Fibroblast of lung (primary cell): ENCODE measurements around the gene FGGY. TPM values are rescaled to one million over a fixed set of nuclear protein-coding genes. Genes with fewer than 3 reads are reported as not detected.
A peak's percentile ranks its signal among the peaks of the same experiment; 100 is the strongest.

Source experiments
- DNase-seq, 2 donors: peaks; one replicate each; pipeline versions ENCODE4 v3.0.0 to v3.0.0-alpha.2; 2010; ENCODE audit warnings: low read depth in 2 of 2
- H2AFZ ChIP-seq: 2 replicates; pipeline ENCODE4 v1.5.1; 2012; ENCODE audit warnings: low read length, control low read depth, inconsistent platforms
- H3K27ac ChIP-seq: 2 replicates; pipeline ENCODE4 v1.5.1; 2011; ENCODE audit warnings: low read length, control low read depth; ENCODE audit not compliant: insufficient read depth
- H3K27me3 ChIP-seq: 2 replicates; pipeline ENCODE4 v1.5.1; 2011; ENCODE audit warnings: mild to moderate bottlenecking, low read length; ENCODE audit not compliant: control insufficient read depth, insufficient read depth
- H3K36me3 ChIP-seq: 2 replicates; pipeline ENCODE4 v1.5.1; 2011; ENCODE audit warnings: low read length; ENCODE audit not compliant: control insufficient read depth, insufficient read depth
- H3K4me1 ChIP-seq: 2 replicates; pipeline ENCODE4 v1.5.1; 2011; ENCODE audit warnings: low read length; ENCODE audit not compliant: control insufficient read depth, insufficient read depth; ENCODE audit errors: extremely low read depth
- H3K4me2 ChIP-seq: 2 replicates; pipeline ENCODE4 v1.5.1; 2011; ENCODE audit warnings: low read length, control low read depth; ENCODE audit not compliant: insufficient read depth; ENCODE audit errors: extremely low read depth
- H3K4me3 ChIP-seq, 4 experiments: fragments of 200-600 bp in 1 of 4; sonication (generic) in 1 of 4; replicated peaks in 1 of 4; 2 replicates each; pipeline ENCODE4 v1.5.1; 2011 to 2016; ENCODE audit warnings: low read length in 4 of 4, low read depth in 3 of 4, mild to moderate bottlenecking in 3 of 4, control low read depth in 2 of 4, inconsistent platforms in 1 of 4, mixed read lengths in 1 of 4; ENCODE audit not compliant: insufficient read depth in 1 of 4; ENCODE audit errors: control extremely low read depth in 1 of 4
- H3K79me2 ChIP-seq: 2 replicates; pipeline ENCODE4 v1.5.1; 2012; ENCODE audit warnings: mild to moderate bottlenecking, low read length, inconsistent platforms; ENCODE audit not compliant: control insufficient read depth, insufficient read depth
- H3K9ac ChIP-seq: 2 replicates; pipeline ENCODE4 v1.5.1; 2011; ENCODE audit warnings: mild to moderate bottlenecking, low read length, control low read depth; ENCODE audit not compliant: insufficient read depth
- H3K9me3 ChIP-seq: 2 replicates; pipeline ENCODE4 v1.5.1; 2012; ENCODE audit warnings: low read depth, low read length; ENCODE audit not compliant: control insufficient read depth, insufficient read depth
- H4K20me1 ChIP-seq: 2 replicates; pipeline ENCODE4 v1.5.1; 2011; ENCODE audit warnings: low read length; ENCODE audit not compliant: control insufficient read depth, insufficient read depth; ENCODE audit errors: extremely low read depth
- CTCF ChIP-seq, 2 donors: IDR thresholded peaks in 1 of 2; conservative IDR thresholded peaks in 1 of 2; 1 replicate in 1 of 2; 2 replicates in 1 of 2; pipeline ENCODE4 v1.5.1; 2011 to 2012; ENCODE audit warnings: low read length in 2 of 2, control low read depth in 1 of 2, inconsistent platforms in 1 of 2, low read depth in 1 of 2, mild to moderate bottlenecking in 1 of 2
- EZH2 ChIP-seq: IDR thresholded peaks from 2 replicates; pipeline ENCODE4 v1.5.1; 2012; ENCODE audit warnings: low read length, control low read depth, mild to moderate bottlenecking; ENCODE audit errors: missing control alignments
- polyA plus RNA-seq, 2 donors: library from polyadenylated mRNA; depleted of rRNA in 1 of 2; stranded (reverse) in 1 of 2; unstranded in 1 of 2; fragments of >200 nt; gene quantifications; 2 replicates each; pipeline ENCODE4 v1.2.1, GENCODE V29; 2011 to 2012; ENCODE audit warnings: missing spikeins in 1 of 2
- total RNA-seq: library from RNA; depleted of rRNA; stranded (reverse); fragments of >200 nt; gene quantifications from 2 replicates; pipeline ENCODE4 v1.2.1, GENCODE V29; 2014

The FGGY gene
- total and polyA plus RNA-seq, 2 donors (not counting 1 experiment from before 2014, with no cell fraction given), result 9.5 to 32.4 TPM

- no peaks in the 10 kb centered on the region for H3K36me3 ChIP-seq
- no peaks in the 10 kb centered on the region for H3K27me3 ChIP-seq
- TF ChIP-seq EZH2 (no peak), CTCF (conservative IDR thresholded peaks at IDR 0.05 in 1 of 2, IDR thresholded peaks at IDR 0.05 in 1 of 2; ENCODE audit: low read depth in 1 of 2, low read length in 2 of 2) (no peak)
- H3K9ac ChIP-seq, result no peak overlapping the region
- no peaks in the 10 kb centered on the region for H3K9me3 ChIP-seq
- H3K27ac ChIP-seq, result no peak overlapping the region
- no peak overlapping the region for H3K4me2 ChIP-seq
- no peaks in the 10 kb centered on the region for H3K79me2 ChIP-seq
- no peak for DNase-seq
- H4K20me1 ChIP-seq, result no peaks in the 10 kb centered on the region
- H2AFZ ChIP-seq, result no peak overlapping the region
- peaks cover 2% of the 10 kb centered on the region for H3K4me1 ChIP-seq
- no peak overlapping the region for H3K4me3 ChIP-seq
These were observed 7.3 kb upstream of the FGGY start for GRCh38 chr1:59289570-59289969.

DNA sequence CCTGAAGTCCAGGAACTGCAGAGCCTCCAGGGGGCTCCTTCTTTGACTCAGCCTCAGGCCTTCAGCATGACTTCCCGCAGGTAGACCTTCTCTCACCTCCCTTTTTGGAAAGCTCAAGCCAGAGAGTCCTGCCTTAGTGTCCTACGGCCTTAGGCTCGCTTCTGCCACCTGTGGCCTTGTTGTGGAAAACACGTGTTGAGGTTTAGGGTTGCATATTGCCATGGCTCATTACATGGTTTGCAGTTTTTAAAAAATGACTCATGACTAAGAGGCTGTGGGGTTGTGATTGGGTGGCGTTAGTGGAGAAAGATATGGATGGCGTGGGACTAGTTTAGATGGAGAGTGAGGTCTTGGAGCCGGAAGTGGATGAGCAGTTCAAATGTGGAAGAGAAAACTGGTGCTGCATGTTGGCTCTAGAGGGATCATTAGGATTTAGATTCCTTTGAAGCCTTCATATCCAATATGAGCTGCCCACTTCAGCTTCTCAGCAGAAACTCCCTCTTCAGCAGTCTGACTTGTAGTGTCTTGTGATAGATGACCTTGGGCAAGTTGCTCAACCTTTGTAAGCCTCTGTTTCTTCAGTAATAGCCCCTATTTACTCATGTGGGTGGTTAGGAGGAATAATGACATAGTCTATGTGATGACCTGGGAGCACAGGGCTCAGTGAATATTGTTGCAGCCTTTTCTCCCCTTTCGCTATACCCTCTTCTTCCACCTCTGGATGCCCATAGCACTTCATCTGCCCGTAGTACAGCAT lies 6.5 kb upstream of the FGGY start:
- H3K9me3 ChIP-seq, result no peaks in the 10 kb centered on the region
- H3K9ac ChIP-seq, result no peak overlapping the region
- H3K27ac ChIP-seq, result no peak overlapping the region
- H3K36me3 ChIP-seq, result no peaks in the 10 kb centered on the region
- no peak overlapping the region for H3K4me2 ChIP-seq
- no peaks in the 10 kb centered on the region for H3K27me3 ChIP-seq
- no peak overlapping the region for H3K4me3 ChIP-seq
- H3K79me2 ChIP-seq, result no peaks in the 10 kb centered on the region
- no peaks in the 10 kb centered on the region for H4K20me1 ChIP-seq
- H3K4me1 ChIP-seq, result peaks cover 2% of the 10 kb centered on the region
- TF ChIP-seq CTCF (conservative IDR thresholded peaks at IDR 0.05 in 1 of 2, IDR thresholded peaks at IDR 0.05 in 1 of 2; ENCODE audit: low read depth in 1 of 2, low read length in 2 of 2) (peak; percentile 26 to 46), EZH2 (no peak)
- DNase-seq, result peak; percentile 48 to 51
- H2AFZ ChIP-seq, result no peak overlapping the region

GRCh38 chr1:59291561-59291960 lies 5.3 kb upstream of the FGGY start:
- Histone ChIP-seq H3K4me1 (peaks cover 2% of the 10 kb centered on the region), H3K27me3 (no peaks in the 10 kb centered on the region), H3K9ac (no peak overlapping the region), H3K4me3 (no peak overlapping the region), H3K4me2 (no peak overlapping the region), H3K27ac (no peak overlapping the region), H4K20me1 (no peaks in the 10 kb centered on the region), H3K9me3 (no peaks in the 10 kb centered on the region), H2AFZ (no peak overlapping the region), H3K79me2 (no peaks in the 10 kb centered on the region), H3K36me3 (no peaks in the 10 kb centered on the region)
- peak in 1 of 2 donors; percentile 12 for DNase-seq
- no peak for TF ChIP-seq EZH2
- no peak for TF ChIP-seq CTCF (conservative IDR thresholded peaks at IDR 0.05 in 1 of 2, IDR thresholded peaks at IDR 0.05 in 1 of 2; ENCODE audit: low read depth in 1 of 2, low read length in 2 of 2)
